ENCODE results near the gene USH1C. TPM values are rescaled to one million over a fixed set of nuclear protein-coding genes. Genes with fewer than 3 reads are reported as not detected.

The USH1C gene
- total RNA-seq, 4 donors from 2014 or later: 110 to 1,022 (median 157) TPM

DNA sequence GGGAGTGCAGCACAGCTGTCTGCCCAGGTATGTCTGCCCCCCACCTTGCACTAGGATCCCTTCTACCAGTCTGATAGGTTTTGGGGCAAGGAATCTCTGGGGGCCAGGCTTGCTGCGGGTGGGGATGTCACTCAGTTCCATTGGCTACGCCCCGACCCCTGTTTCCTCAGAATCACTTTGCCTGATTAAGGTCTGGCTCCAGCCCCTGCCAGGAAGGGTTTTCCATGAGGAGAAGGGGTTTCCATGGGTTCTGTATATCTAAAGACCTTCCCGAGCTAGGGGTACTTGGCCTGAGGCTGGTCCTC lies 16.8 kb upstream of the USH1C start:
- no peak overlapping the region for H3K4me3 ChIP-seq
- H3K4me1 ChIP-seq: no peaks in the 10 kb centered on the region
- H3K36me3 ChIP-seq: no peaks in the 10 kb centered on the region
- H3K27ac ChIP-seq: no peak overlapping the region
- 95% methylated on average over 4 of the region's 4 CpGs; no CpG with 5 or more reads in 1 of the 2 donors for WGBS, 2 donors (ENCODE audit: low coverage in 1 of 2)
- DNase-seq: no peak
- intact Hi-C loops (cut with DNase I; ENCODE audit: low total_unique reads): no loop called here
- no peaks in the 10 kb centered on the region for H3K9me3 ChIP-seq
- H3K27me3 ChIP-seq: no peaks in the 10 kb centered on the region
- in situ Hi-C loops (cut with MboI; ENCODE audit: low pct_ligation_motif_present in 1 of 4, low pct_unique_long_range_greater_than_20kb in 1 of 4, low sequenced_read_pairs in 3 of 4): no loop called here
- TF ChIP-seq POLR2AphosphoS5 (IDR thresholded peaks at IDR 0.05): no peak
- TF ChIP-seq, protein P1, sequence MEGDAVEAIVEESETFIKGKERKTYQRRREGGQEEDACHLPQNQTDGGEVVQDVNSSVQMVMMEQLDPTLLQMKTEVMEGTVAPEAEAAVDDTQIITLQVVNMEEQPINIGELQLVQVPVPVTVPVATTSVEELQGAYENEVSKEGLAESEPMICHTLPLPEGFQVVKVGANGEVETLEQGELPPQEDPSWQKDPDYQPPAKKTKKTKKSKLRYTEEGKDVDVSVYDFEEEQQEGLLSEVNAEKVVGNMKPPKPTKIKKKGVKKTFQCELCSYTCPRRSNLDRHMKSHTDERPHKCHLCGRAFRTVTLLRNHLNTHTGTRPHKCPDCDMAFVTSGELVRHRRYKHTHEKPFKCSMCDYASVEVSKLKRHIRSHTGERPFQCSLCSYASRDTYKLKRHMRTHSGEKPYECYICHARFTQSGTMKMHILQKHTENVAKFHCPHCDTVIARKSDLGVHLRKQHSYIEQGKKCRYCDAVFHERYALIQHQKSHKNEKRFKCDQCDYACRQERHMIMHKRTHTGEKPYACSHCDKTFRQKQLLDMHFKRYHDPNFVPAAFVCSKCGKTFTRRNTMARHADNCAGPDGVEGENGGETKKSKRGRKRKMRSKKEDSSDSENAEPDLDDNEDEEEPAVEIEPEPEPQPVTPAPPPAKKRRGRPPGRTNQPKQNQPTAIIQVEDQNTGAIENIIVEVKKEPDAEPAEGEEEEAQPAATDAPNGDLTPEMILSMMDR (IDR thresholded peaks at IDR 0.05): no peak
- TF ChIP-seq EP300 (IDR thresholded peaks at IDR 0.05; ENCODE audit: low read depth): no peak
- no peak for TF ChIP-seq POLR2A (IDR thresholded peaks at IDR 0.05)

DNA sequence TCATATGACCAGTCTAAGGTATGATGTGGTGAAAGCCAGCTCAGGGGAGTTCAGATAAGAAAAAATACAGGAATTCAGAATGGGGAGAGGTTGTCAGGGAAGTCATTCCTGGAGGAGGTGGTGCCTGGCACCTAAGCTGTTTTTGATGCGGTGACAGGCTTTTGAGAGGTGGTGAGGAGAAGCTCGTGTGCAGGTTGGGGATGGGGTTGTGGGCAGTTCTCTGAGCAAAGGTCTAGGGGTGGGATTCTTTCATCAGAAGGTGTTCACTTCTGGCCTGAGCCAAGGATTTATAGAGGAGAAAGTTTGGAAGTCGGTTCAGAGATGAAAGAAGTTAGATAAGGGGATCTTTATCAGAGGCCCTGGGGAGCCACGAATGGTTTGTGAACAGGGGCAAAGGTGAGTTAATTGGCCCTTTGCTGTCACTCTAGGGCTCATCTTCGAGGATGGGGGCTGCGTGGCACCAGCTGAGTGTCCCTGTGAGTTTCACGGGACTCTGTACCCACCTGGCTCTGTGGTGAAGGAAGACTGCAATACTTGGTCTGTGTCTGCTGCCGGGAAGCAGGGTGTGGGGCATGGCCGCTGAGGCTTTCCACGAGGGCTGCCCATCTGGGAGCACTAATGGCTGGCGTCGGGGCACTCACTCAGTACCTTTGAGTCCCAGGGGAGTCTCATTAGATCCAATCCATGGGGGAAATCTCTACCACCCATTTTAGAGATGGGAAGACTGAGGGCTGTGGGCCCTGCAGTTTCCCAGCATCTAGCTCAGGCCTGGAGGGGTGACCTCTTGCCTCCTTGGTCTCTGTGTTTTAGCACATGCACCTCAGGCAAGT lies 16.3 kb upstream of the USH1C start:
- in situ Hi-C loops (cut with MboI; ENCODE audit: low pct_ligation_motif_present in 1 of 4, low pct_unique_long_range_greater_than_20kb in 1 of 4, low sequenced_read_pairs in 3 of 4) (no loop called here), intact Hi-C loops (cut with DNase I; ENCODE audit: low total_unique reads) (no loop called here)
- H3K27ac ChIP-seq: no peak overlapping the region
- H3K4me1 ChIP-seq: no peaks in the 10 kb centered on the region
- H3K36me3 ChIP-seq: no peaks in the 10 kb centered on the region
- H3K4me3 ChIP-seq: no peak overlapping the region
- TF ChIP-seq EP300 (IDR thresholded peaks at IDR 0.05; ENCODE audit: low read depth) (no peak), POLR2A (IDR thresholded peaks at IDR 0.05) (no peak), POLR2AphosphoS5 (IDR thresholded peaks at IDR 0.05) (no peak)
- TF ChIP-seq, protein P1 (IDR thresholded peaks at IDR 0.05): no peak
- no peak for DNase-seq
- WGBS, 2 donors (ENCODE audit: low coverage in 1 of 2): 56 to 57% methylated on average over 3 to 12 of the region's 12 CpGs
- no peaks in the 10 kb centered on the region for H3K27me3 ChIP-seq
- no peaks in the 10 kb centered on the region for H3K9me3 ChIP-seq

DNA sequence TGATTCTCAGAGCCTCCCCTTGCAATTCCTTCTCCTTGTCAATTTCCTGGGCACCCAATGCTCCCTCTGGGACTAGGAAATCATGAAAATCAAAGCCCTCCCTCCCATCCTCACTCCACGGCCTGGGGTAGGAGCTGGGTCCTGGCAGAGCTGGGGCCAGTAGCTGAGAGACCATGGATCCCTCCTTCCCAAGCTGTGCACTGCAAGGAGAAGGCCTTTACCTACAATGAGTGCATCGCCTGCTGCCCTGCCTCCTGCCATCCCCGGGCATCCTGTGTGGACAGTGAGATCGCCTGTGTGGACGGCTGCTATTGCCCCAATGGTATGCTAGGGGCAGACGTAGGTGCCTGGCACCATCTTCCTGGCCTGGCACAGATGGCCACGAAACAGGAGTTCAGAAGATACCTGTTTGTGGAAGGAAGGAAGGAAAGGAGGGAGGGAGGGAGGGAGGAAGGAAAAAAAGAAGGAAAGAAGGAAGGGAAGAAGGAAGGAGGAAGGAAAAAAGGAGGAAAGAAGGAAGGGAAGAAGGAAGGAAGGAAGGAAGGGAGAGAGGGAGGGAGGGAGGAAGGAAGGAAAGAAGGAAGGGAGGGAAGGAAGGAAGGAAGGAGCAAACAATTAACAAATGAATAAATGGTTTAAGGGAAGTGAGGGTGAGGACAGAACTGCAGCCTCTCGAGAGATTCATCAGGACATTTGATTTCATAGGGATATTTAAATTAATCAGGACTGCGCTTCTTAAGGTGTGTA lies 15.3 kb upstream of the USH1C start:
- WGBS, 2 donors (ENCODE audit: low coverage in 1 of 2): 84 to 91% methylated on average over 2 to 9 of the region's 9 CpGs
- in situ Hi-C loops (cut with MboI; ENCODE audit: low pct_ligation_motif_present in 1 of 4, low pct_unique_long_range_greater_than_20kb in 1 of 4, low sequenced_read_pairs in 3 of 4): no loop called here
- no peak overlapping the region for H3K27ac ChIP-seq
- no peaks in the 10 kb centered on the region for H3K4me1 ChIP-seq
- no peaks in the 10 kb centered on the region for H3K27me3 ChIP-seq
- no peak overlapping the region for H3K4me3 ChIP-seq
- intact Hi-C loops (cut with DNase I; ENCODE audit: low total_unique reads): no loop called here
- TF ChIP-seq POLR2A (IDR thresholded peaks at IDR 0.05) (no peak), POLR2AphosphoS5 (IDR thresholded peaks at IDR 0.05) (no peak), EP300 (IDR thresholded peaks at IDR 0.05; ENCODE audit: low read depth) (no peak)
- TF ChIP-seq, protein P1 (IDR thresholded peaks at IDR 0.05): no peak
- no peak for DNase-seq
- no peaks in the 10 kb centered on the region for H3K9me3 ChIP-seq
- H3K36me3 ChIP-seq: no peaks in the 10 kb centered on the region

DNA sequence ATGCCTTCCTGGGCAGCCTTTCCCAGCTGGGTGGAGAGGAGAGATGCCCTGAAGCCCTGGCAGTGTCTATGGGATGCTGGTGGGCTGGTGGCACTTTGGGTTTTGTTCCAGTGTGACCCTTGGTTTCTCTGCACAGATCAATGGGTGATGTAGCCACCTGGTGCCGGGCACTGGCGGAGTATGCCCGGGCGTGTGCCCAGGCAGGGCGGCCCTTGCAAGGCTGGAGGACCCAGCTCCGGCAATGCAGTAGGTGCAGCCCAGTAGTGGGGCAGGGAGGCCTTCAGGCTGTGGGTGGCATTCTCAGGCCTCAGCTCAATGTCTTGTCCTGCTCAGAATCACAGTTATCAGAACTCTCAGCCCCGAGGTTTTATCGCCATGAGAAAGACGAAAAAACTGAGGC lies 14.7 kb upstream of the USH1C start:
- in situ Hi-C loops (cut with MboI; ENCODE audit: low pct_ligation_motif_present in 1 of 4, low pct_unique_long_range_greater_than_20kb in 1 of 4, low sequenced_read_pairs in 3 of 4) (no loop called here), intact Hi-C loops (cut with DNase I; ENCODE audit: low total_unique reads) (no loop called here)
- Histone ChIP-seq H3K9me3 (no peaks in the 10 kb centered on the region), H3K36me3 (no peaks in the 10 kb centered on the region), H3K4me3 (no peak overlapping the region), H3K27ac (no peak overlapping the region), H3K27me3 (no peaks in the 10 kb centered on the region), H3K4me1 (no peaks in the 10 kb centered on the region)
- DNase-seq: no peak
- TF ChIP-seq, protein P1 (IDR thresholded peaks at IDR 0.05): no peak
- no peak for TF ChIP-seq EP300 (IDR thresholded peaks at IDR 0.05; ENCODE audit: low read depth)
- no peak for TF ChIP-seq POLR2A (IDR thresholded peaks at IDR 0.05)
- TF ChIP-seq POLR2AphosphoS5 (IDR thresholded peaks at IDR 0.05): no peak
- 86% methylated on average over 9 of the region's 9 CpGs; no CpG with 5 or more reads in 1 of the 2 donors for WGBS, 2 donors (ENCODE audit: low coverage in 1 of 2)
